ENCODE measurements around the gene PRKX. TPM values are rescaled to one million over a fixed set of nuclear protein-coding genes. Genes with fewer than 3 reads are reported as not detected.
"Not testable (repeated sequence)": the region's sequence is repeated elsewhere in the genome, so short reads cannot be mapped to it uniquely, and the experiment has no call there.

Gene PRKX
- total and polyA plus RNA-seq, 9 donors = 7.3 to 13.2 (median 8.0) TPM

DNA sequence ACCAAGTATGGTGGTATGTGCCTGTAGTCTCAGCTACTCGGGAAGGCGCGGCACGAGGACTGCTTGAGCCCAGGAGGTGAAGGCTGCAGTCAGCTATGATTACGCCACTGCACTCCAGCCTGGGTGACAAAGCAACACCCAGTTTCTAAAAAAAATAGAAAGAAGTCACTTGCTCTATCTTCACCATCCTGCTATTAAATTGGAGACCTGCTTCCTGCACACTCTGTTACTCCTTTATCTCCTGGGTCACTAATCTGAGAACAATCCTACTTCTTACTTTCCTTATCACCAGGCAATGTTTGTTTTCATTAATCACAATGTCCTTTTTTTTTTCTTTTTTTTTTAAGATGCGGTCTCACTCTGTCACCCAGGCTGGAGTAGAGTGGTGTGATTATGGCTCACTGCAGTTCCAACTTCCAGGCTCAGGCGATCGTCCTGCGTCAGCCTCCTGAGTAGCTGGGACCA lies 16.2 kb downstream of the PRKX start:
- H3K9me3 ChIP-seq (replicated peaks; ENCODE audit: control insufficient read depth, low read depth, low read length) = peaks cover 2% of the 10 kb centered on the region
- H3K4me3 ChIP-seq (ENCODE audit: low read length) = no peak overlapping the region
- H3K27me3 ChIP-seq (ENCODE audit: control insufficient read depth, insufficient read depth, low read length) = peaks cover 8% of the 10 kb centered on the region
- peaks cover 13% of the 10 kb centered on the region for H3K4me1 ChIP-seq (ENCODE audit: control insufficient read depth, insufficient read depth, low read length)
- no peaks in the 10 kb centered on the region for H3K36me3 ChIP-seq (ENCODE audit: control insufficient read depth, insufficient read depth, low read length)
- no peak for DNase-seq
- WGBS (ENCODE audit: insufficient coverage) = 72% methylated on average over 5 of the region's 9 CpGs
- no peak overlapping the region for H3K27ac ChIP-seq (ENCODE audit: low read length)

DNA sequence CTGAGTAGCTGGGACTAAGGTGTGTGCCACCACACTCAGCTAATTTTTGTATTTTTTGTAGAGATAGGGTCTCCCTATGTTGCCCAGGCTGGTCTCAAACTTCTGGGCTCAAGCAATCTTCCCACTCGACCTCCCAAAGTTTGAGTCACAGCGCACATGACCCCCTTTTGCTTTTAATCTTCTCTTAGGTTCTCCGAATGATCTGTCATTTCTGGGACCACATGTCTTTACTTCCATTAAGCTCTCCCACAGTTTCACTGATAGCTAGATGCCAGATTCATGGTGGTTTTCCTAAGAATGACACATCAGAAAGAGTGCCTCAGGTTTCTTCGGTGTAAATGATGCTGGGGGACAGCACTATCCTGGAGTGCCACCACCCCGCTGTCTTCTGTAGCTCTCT lies 17.9 kb downstream of the PRKX start:
- peaks cover 2% of the 10 kb centered on the region for H3K9me3 ChIP-seq (replicated peaks; ENCODE audit: control insufficient read depth, low read depth, low read length)
- 94% methylated on average over 5 of the region's 5 CpGs for WGBS (ENCODE audit: insufficient coverage)
- DNase-seq = no peak
- H3K4me3 ChIP-seq (ENCODE audit: low read length) = no peak overlapping the region
- H3K27ac ChIP-seq (ENCODE audit: low read length) = no peak overlapping the region
- peaks cover 12% of the 10 kb centered on the region for H3K4me1 ChIP-seq (ENCODE audit: control insufficient read depth, insufficient read depth, low read length)
- peaks cover 6% of the 10 kb centered on the region for H3K27me3 ChIP-seq (ENCODE audit: control insufficient read depth, insufficient read depth, low read length)
- H3K36me3 ChIP-seq (ENCODE audit: control insufficient read depth, insufficient read depth, low read length) = no peaks in the 10 kb centered on the region

DNA sequence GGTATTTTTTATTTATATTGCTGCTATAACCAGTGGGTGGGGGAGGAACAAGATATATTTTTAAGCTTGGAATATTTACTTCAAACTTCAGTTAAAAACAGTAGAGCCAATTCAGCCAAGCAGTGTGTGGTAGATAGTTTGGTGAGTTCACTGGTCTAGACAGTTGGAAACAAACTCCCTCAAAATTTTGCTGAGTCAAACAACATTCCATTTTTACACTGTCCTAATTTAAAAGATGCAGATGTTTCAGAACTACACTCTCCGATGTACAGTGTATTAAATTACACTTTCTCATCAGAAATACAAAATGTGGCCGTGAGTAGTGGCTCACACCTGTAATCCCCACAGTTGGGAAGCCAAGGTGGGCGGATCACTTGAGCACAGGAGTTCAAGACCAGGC lies 23.3 kb downstream of the PRKX start:
- 22% methylated on average over 2 of the region's 3 CpGs for WGBS (ENCODE audit: insufficient coverage)
- H3K36me3 ChIP-seq (ENCODE audit: control insufficient read depth, insufficient read depth, low read length) = no peaks in the 10 kb centered on the region
- peaks cover 2% of the 10 kb centered on the region for H3K9me3 ChIP-seq (replicated peaks; ENCODE audit: control insufficient read depth, low read depth, low read length)
- DNase-seq = peak; percentile 40
- H3K27me3 ChIP-seq (ENCODE audit: control insufficient read depth, insufficient read depth, low read length) = peaks cover 4% of the 10 kb centered on the region
- H3K4me1 ChIP-seq (ENCODE audit: control insufficient read depth, insufficient read depth, low read length) = no peaks in the 10 kb centered on the region
- H3K27ac ChIP-seq (ENCODE audit: low read length) = no peak overlapping the region
- H3K4me3 ChIP-seq (ENCODE audit: low read length) = no peak overlapping the region

DNA sequence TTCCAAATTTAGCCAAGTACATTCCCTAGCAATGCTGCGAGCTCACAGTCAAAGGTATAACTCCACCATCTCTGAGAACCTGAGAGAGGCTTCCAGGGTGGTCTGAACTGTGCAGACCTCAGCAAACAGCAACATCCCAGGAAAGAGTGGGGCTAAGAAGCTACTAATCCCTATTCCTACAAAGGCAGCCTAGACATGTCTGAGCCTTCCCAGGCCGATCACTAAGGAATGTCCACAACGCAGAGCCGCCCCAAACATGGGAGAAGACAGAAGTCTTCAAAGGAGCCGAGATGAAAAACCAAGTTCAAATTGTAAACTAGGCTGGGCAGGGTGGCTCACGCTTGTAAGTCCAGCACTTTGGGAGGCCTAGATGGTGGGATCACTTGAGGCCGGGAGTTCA lies 30.2 kb downstream of the PRKX start:
- not testable (repeated sequence) for H3K9me3 ChIP-seq (replicated peaks; ENCODE audit: control insufficient read depth, low read depth, low read length); DNase-seq; H3K36me3 ChIP-seq (ENCODE audit: control insufficient read depth, insufficient read depth, low read length); H3K4me3 ChIP-seq (ENCODE audit: low read length); H3K27ac ChIP-seq (ENCODE audit: low read length); H3K4me1 ChIP-seq (ENCODE audit: control insufficient read depth, insufficient read depth, low read length); H3K27me3 ChIP-seq (ENCODE audit: control insufficient read depth, insufficient read depth, low read length)
- 100% methylated on average over 1 of the region's 7 CpGs for WGBS (ENCODE audit: insufficient coverage)

DNA sequence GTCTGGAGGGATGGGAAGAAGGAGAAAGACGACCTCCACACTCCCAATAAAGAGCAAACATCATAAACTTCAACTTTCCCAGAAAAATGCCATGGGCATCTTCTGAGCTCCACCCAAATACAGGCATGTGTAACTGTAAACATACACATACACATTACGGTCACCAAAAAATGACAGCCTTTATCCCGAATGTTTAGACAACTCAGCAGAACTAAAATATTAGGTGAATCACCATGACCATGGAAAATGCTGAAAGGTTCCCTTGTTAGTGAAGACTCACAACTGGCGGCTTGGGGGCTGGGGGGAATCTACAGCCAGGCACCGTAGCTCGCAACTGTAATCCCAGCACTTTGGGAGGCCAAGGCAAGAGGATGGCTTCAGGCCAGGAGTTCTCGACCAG lies 33.0 kb downstream of the PRKX start:
- Histone ChIP-seq H3K27ac (ENCODE audit: low read length) (no peak overlapping the region), H3K9me3 (replicated peaks; ENCODE audit: control insufficient read depth, low read depth, low read length) (no peaks in the 10 kb centered on the region), H3K4me1 (ENCODE audit: control insufficient read depth, insufficient read depth, low read length) (no peaks in the 10 kb centered on the region), H3K4me3 (ENCODE audit: low read length) (no peak overlapping the region), H3K27me3 (ENCODE audit: control insufficient read depth, insufficient read depth, low read length) (peaks cover 2% of the 10 kb centered on the region), H3K36me3 (ENCODE audit: control insufficient read depth, insufficient read depth, low read length) (no peaks in the 10 kb centered on the region)
- 80% methylated on average over 4 of the region's 7 CpGs for WGBS (ENCODE audit: insufficient coverage)
- DNase-seq = no peak

DNA sequence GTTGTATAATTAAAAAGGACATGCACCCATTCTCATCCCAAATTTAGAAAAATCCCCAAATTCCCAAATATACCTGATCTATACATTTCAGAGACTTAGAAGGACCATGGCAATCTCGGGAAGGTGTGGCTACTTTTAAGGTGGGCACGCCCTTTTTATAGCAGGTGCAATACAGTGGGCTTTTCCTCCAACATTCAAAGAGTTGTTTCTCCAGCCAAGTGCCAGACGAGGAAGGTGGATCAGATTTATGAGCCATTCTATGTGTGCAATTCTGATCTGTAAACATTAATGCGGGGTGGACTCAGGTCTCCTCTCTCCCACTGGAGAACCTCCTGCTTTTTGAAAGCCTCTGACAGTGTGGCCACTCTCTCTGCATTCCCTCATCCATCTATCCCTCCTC lies 33.8 kb downstream of the PRKX start:
- Histone ChIP-seq H3K9me3 (replicated peaks; ENCODE audit: control insufficient read depth, low read depth, low read length) (no peaks in the 10 kb centered on the region), H3K27ac (ENCODE audit: low read length) (no peak overlapping the region), H3K4me1 (ENCODE audit: control insufficient read depth, insufficient read depth, low read length) (no peaks in the 10 kb centered on the region), H3K36me3 (ENCODE audit: control insufficient read depth, insufficient read depth, low read length) (no peaks in the 10 kb centered on the region), H3K4me3 (ENCODE audit: low read length) (no peak overlapping the region), H3K27me3 (ENCODE audit: control insufficient read depth, insufficient read depth, low read length) (peaks cover 2% of the 10 kb centered on the region)
- WGBS (ENCODE audit: insufficient coverage) = no CpG with 5 or more reads among the region's 4 CpGs
- DNase-seq = no peak

DNA sequence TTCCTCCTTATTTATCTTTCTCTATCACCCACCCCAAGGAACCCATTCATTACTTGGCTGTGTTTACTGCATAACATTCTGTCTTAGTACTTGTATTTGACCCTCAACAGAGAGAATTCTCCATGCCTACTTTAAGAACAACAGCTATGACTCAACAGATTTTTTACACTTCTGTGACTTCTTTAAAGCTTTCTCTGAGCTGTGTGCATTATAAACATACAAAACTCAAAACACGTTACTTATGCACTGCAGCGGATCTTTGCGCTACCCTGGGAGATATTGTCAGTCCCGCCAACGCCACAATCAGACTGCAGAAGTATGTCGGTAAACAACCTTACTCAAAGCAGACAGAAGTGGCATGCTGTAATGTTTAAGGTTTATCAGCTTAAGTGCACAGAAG lies 35.1 kb downstream of the PRKX start:
- Histone ChIP-seq H3K9me3 (replicated peaks; ENCODE audit: control insufficient read depth, low read depth, low read length) (no peaks in the 10 kb centered on the region), H3K27ac (ENCODE audit: low read length) (no peak overlapping the region), H3K36me3 (ENCODE audit: control insufficient read depth, insufficient read depth, low read length) (peaks cover 2% of the 10 kb centered on the region), H3K27me3 (ENCODE audit: control insufficient read depth, insufficient read depth, low read length) (peaks cover 2% of the 10 kb centered on the region), H3K4me3 (ENCODE audit: low read length) (no peak overlapping the region), H3K4me1 (ENCODE audit: control insufficient read depth, insufficient read depth, low read length) (no peaks in the 10 kb centered on the region)
- no peak for DNase-seq
- 100% methylated on average over 5 of the region's 6 CpGs for WGBS (ENCODE audit: insufficient coverage)

DNA sequence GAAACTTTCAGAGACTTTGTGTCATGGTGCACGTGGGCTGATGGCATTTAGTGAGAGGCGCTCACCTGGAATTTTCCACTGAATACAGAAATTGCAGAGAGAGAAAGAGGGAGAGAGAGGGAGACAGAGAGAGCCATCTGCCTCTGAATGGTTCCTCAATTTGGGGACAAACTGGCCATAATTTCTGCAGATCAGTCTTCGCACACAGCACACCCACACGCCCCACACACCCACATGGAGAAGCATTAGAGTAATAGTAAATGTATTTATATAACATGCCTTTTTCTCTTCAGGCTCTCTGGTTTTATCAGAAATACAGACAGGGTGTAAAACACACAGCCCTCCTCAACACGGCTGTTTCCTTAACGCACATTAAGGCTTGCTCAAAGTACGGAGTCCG lies 38.6 kb downstream of the PRKX start:
- no peak for DNase-seq
- Histone ChIP-seq H3K4me1 (ENCODE audit: control insufficient read depth, insufficient read depth, low read length) (no peaks in the 10 kb centered on the region), H3K9me3 (replicated peaks; ENCODE audit: control insufficient read depth, low read depth, low read length) (no peaks in the 10 kb centered on the region), H3K4me3 (ENCODE audit: low read length) (no peak overlapping the region), H3K27ac (ENCODE audit: low read length) (no peak overlapping the region), H3K36me3 (ENCODE audit: control insufficient read depth, insufficient read depth, low read length) (peaks cover 11% of the 10 kb centered on the region), H3K27me3 (ENCODE audit: control insufficient read depth, insufficient read depth, low read length) (no peaks in the 10 kb centered on the region)
- 76% methylated on average over 2 of the region's 8 CpGs for WGBS (ENCODE audit: insufficient coverage)

DNA sequence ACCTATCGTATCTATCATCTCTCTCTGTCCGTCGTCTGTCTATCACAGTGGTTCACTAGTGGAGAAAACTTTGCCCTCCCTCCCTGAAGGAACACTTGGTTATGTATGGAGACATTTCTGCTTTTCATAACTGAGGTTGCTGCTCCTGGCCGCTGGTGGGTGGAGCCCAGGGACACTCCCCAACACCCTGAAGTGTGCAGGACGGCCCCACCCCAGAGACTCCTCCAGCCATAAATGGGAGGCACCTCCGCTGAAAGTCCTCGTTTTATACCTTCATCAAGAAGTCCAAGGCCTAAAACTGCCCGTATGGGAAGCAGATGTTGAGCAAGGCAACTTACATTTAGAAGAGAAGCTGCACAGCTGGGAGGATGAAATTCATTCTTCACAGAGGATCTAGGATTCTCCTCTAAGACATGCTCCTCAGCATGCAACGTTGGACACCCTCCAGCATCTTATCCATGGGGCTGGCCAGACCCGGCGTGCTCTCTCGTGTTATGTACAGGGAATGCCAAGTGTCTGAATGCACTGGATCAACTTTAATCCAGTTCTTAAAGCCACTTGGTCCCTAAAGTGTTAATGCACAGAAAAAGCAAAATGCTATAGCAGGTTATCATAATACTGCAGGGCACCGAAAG lies 43.5 kb downstream of the PRKX start:
- Histone ChIP-seq H3K36me3 (ENCODE audit: control insufficient read depth, insufficient read depth, low read length) (peaks cover 11% of the 10 kb centered on the region), H3K27me3 (ENCODE audit: control insufficient read depth, insufficient read depth, low read length) (no peaks in the 10 kb centered on the region), H3K4me3 (ENCODE audit: low read length) (no peak overlapping the region), H3K4me1 (ENCODE audit: control insufficient read depth, insufficient read depth, low read length) (no peaks in the 10 kb centered on the region), H3K27ac (ENCODE audit: low read length) (no peak overlapping the region), H3K9me3 (replicated peaks; ENCODE audit: control insufficient read depth, low read depth, low read length) (no peaks in the 10 kb centered on the region)
- DNase-seq = no peak
- 69% methylated on average over 7 of the region's 13 CpGs for WGBS (ENCODE audit: insufficient coverage)

DNA sequence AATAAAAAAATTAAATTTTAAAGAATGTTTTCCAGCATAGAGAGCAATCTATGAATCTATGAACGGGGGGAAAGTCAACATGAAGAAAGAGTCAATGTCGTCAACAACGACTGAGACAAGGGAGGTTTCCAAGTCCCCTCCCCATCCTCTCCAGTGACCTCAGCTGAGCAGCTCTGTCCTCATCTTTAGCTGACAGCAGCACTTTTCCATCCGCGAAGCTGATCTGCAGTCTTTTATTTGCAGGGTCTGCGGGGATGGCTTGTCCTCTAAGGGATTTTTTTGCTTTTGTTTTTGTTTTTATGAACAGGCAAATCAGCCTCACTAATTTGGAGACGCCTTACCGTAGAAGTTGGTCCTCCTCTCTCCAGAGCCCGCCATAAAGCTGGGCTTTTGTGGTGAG lies 46.5 kb downstream of the PRKX start:
- Histone ChIP-seq H3K27ac (ENCODE audit: low read length) (no peak overlapping the region), H3K27me3 (ENCODE audit: control insufficient read depth, insufficient read depth, low read length) (no peaks in the 10 kb centered on the region), H3K4me1 (ENCODE audit: control insufficient read depth, insufficient read depth, low read length) (no peaks in the 10 kb centered on the region), H3K4me3 (ENCODE audit: low read length) (no peak overlapping the region), H3K36me3 (ENCODE audit: control insufficient read depth, insufficient read depth, low read length) (no peaks in the 10 kb centered on the region), H3K9me3 (replicated peaks; ENCODE audit: control insufficient read depth, low read depth, low read length) (no peaks in the 10 kb centered on the region)
- peak; percentile 28 for DNase-seq
- WGBS (ENCODE audit: insufficient coverage) = 54% methylated on average over 3 of the region's 9 CpGs

DNA sequence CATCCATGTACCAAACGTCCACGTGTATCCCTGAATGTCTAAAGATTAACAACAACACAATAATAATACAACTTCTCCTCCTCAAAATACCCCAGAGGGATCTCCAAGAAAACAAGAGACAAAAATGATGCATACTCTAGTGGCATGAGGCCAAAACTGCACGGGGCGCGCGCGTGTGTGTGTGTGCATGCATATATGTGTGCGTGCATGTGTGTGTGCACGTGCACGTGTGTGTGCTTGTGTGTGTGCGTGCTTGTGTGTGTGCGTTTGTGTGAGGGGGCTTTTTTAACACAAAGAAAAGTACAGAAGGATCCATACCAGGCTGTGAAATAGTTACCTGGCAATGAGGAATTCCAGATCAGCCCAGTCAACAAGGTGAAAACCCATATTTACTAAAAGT lies 48.5 kb downstream of the PRKX start:
- 81% methylated on average over 9 of the region's 12 CpGs for WGBS (ENCODE audit: insufficient coverage)
- H3K27ac ChIP-seq (ENCODE audit: low read length) = no peak overlapping the region
- no peaks in the 10 kb centered on the region for H3K9me3 ChIP-seq (replicated peaks; ENCODE audit: control insufficient read depth, low read depth, low read length)
- H3K4me1 ChIP-seq (ENCODE audit: control insufficient read depth, insufficient read depth, low read length) = no peaks in the 10 kb centered on the region
- no peaks in the 10 kb centered on the region for H3K27me3 ChIP-seq (ENCODE audit: control insufficient read depth, insufficient read depth, low read length)
- H3K4me3 ChIP-seq (ENCODE audit: low read length) = no peak overlapping the region
- DNase-seq = no peak
- H3K36me3 ChIP-seq (ENCODE audit: control insufficient read depth, insufficient read depth, low read length) = no peaks in the 10 kb centered on the region
